Measurements from ENCODE around the gene GFRA3.

Gene GFRA3

DNA sequence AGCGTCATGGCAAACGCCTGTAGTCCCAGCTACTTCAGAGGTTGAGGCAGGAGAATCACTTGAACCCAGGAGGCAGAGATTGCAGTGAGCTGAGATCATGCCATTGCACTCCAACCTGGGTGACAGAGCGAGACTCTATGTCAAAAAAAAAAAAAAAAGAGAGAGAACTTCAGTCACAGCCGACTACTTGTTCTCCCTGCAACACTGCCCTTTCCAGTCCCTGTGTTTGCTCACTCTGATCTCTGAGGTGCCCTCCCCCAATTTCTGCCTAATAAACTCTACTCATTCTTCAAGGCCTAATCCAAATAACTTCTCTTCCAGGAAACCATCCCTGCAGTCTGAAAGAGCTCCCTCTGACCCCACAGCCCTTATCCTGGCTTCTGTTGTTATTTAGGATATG, 28.1 kb downstream of the GFRA3 start:
- no peak for DNase-seq

DNA sequence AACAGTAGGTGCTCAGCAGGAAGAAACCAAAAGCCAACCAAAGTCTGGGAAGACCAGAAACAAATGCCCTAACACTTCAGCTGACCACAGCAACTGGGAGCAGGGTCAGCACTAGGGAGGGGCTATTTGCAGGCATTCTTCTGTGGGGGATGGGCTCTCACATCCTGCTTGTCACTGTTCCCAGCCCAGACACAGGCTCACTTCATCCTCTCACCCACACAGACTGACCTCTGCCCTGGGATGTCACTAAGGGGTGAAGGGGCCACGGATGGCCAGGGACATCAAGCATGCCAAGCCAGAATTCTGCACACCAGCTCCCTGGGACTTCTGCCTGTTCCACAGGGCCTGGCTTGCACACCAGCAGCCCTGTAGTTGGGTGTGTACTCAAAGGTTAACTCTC, 28.7 kb downstream of the GFRA3 start:
- DNase-seq: no peak

DNA sequence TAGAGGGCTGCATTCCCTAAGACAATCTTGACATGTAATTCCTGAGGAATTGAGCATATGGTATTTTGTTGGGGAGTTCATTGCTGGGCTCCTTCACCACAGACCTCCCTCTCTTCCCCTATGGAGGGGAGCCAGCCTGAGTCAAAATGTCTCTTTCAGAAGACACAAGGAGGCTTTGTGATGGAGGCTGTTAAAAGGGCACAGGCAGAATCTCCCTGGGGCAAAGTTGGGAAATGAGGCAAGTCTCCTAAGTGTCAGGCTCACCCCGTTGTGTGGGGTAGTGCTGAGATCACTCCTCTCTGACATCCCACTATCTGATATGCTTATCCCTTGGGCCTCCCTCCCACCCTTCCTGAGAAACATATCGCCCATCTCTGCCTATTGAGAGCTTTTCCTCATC, 30.6 kb downstream of the GFRA3 start:
- DNase-seq: no peak

DNA sequence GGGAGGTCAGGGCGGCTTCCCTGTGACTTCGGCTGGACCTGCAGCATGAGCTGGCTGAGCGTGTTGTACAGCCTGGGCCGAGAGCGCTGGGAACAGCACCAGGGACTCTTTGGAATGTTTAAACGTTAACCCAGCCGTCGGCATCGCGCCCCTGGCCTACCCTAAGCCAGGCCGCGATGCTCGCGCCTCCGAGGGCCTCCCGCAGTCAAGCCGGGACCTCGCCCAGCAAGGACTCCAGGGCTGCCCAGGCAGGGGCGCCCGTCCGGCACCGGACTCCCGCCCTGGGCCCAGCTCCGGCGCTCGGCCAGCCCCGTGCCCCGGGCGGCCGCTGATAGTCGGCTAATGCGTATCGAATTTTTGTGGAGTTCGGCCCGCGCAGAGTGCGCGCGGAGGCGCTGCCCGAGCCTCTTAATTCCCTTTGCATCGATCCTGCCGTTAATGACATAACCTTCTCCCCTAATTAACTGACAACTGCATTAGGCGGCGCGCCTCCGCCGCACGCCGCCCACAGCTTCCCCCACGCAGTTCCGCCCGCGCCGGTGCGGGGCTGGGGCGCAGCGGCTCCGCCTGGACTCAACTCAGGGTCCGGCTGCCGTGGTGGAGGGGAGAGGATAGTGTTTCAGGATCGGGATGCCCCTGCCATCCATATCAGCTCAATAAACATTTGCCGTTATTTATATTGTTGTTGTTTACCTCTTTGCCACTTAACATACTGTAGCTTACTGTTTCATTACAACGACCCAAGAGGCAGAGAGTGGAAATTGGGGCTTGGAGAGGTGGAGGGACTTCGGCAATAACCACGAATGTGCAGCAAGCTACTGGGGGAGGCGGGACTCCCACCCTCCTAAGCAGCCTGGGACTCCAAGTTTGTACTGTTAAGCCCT, 32.5 kb downstream of the GFRA3 start:
- no peak for DNase-seq

DNA sequence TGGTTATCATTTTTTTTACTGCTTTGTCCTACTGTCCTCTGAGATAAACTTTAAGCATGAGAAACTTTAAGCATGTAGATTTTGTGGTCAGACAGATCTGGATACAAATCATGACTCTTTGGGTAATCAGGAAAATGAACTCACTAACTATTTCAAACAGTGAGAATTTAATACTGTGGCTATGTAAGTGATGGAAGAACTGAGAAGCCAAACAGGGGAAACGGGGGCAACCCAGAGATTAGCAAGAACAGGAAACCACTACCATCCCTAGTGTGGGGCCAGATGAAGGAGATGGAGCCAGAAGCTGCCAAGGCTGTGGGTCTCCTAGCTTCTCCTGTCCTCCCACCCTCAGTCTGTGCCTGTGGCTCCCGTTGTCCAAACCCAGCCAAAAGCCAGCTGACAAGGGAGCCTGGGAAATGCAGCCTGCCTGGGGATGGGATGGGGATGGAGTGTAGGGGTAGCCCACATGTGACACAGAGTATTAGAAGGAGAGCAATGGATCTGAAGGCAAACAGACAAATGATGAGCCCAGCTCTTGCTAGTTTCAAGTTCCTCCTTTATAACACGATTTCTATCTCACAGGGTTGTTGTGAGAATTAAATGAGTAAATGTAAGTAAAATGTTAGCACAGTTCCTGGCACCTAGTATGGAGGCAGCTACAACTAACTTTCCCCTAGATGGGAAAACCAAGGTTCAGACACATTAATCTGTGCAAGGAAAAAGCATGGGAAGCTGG, 33.6 kb downstream of the GFRA3 start:
- no peak for DNase-seq

DNA sequence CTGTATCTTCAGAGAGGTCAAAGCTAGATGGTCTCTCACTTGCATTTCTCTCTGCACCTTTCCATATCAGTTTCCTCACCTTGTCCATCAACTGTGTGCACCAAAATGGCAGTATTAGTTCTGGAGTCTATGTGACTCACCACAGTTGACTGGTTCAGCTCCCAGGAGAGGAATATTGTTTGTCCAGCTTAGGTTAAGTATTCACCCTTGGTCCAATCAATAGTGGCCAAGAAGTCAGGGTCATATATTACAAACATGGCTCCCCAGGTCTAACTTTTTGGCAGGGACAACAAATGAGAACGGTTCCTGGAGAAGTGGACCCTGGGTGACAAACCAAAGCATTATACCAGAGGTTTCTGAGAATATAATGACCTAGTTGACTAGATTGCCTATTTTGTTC, 36.4 kb downstream of the GFRA3 start:
- no peak for DNase-seq

DNA sequence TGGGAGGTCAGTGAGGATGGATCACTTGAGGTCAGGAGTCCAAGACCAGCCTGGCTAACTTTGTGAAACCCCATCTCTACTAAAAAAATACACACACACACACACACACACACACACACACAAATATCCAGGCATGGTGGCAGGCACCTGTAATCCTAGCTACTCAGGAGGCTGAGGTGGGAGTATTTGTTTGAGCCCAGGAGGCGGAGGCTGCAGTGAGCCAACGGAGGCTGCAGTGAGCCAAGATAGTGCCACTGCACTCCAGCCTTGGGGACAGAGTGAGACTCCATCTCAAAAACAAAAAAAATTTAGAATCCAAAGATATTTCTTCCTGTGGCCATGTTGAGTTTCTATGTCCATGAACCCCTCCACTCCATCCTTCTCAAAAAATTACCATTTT, 39.8 kb downstream of the GFRA3 start:
- DNase-seq: no peak

DNA sequence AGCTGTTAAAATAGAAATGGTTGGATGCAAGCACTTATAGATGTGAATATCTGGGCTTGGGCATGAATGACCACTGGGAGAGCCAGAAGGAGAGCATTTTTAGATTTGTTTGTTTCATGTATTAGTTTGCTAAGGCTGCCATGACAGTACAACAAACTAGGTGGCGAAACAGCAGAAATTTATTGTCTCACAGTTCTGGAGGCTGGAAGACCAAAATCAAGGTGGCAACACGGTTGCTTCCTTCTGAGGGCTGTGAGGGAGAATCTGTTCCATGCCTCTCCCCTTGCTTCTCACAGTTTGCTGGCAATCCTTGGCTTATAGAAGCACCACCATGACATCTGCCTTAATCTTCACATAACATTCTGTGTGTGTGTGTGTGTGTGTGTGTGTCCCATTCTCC, 41.1 kb downstream of the GFRA3 start:
- no peak for DNase-seq

DNA sequence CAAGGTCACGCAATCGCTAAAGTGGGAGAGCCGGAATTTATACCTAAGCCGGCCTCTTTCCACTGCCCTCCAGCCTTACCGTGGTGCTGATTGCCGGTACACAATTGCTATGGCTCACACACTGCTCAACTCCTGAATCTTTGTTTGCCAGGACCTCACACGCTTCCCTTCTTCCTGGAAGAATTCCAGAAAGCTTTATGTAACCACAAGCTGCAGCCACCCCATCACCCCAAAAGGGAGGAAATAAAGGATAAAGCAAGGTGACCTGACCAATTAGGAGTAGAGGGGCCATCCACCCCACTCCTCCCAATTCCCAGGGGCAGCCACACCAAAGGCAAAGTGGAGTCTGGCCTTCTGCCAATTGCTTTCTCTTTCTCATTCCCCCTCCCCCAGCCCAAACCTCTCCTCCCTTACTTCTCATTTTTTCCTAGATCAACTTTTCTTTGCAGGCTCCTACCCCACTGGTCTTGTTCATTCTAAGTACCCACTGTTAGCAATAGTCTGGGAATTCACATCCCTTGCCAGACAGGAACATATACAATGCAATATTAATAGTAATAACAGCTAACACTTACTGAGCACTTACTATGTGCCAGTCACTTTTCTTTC, 43.3 kb downstream of the GFRA3 start:
- DNase-seq: no peak

DNA sequence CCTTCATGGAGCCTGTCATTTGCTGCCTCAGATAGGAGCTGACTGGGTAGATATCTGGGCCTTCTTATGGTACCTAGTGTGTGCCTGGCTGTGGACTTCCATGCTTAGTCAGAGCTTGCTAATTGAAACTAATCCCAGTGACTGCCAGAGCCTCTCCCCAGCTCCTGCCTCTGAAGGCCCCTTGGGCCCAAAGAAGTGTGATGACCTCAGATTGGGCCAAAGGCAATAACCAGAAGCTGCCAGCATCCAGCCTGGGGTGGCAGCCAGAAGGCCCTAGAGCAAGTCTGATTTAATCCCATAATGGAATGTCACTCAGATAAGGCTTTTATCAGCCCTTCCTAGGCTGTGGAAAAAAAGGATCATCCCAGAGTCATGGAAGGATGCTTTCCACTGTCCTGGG, 44.2 kb downstream of the GFRA3 start:
- DNase-seq: no peak

DNA sequence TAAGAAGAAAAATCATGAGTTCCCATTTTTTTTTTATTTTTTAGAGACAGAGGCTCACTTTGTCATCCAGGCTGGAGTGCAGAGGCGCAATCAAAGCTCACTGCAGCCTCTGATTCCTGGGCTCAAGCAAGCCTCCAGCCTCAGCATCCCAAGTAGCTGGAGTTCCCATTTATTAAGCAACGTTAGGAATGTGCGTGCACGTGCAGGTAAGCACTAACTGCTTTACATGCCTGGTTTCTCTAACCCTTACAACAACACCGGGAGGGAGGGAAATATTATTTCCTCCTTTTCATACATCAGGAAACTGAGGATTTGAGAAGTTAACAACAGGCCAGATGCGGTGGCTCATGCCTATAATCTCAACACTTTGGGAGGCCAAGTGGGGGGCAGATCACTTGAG, 45.0 kb downstream of the GFRA3 start:
- no peak for DNase-seq

DNA sequence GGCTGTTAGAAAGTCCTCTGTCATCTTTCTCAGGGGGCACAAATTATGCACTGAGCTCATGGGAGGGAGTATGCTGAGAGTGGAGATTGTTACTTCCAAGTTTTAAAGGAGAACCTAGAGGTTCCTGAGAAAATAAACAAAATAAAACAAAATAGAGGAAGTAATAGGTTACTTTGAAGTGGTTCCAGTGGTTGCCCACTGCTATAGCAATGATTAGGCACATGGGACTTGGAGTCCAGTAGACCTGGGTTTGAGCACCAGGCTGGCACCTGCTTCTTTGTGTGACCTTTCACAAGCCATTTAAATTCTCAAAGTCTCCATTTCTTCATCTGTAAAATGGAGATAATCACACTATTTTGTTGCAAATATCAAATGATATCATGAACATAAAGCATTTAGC, 47.5 kb downstream of the GFRA3 start:
- no peak for DNase-seq

DNA sequence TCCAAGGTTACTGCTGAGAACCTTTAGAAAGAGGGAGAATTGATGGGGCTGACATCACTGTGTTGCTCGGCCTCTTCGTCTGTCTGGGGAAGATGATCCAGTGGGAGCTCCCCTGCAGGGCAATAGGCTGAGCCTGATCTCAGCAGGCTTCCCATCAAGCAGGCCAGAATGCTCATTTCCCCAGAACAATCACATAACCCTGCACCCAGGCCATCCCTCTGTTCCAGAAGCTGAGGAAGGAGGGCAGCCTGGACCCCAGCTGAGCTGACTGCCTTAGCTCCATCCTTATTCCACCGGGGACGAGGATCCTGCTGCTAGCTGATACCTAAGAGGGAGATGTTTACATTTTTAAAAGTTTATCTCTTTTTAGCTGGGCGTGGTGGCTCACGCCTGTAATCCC, 49.7 kb downstream of the GFRA3 start:
- DNase-seq: no peak

DNA sequence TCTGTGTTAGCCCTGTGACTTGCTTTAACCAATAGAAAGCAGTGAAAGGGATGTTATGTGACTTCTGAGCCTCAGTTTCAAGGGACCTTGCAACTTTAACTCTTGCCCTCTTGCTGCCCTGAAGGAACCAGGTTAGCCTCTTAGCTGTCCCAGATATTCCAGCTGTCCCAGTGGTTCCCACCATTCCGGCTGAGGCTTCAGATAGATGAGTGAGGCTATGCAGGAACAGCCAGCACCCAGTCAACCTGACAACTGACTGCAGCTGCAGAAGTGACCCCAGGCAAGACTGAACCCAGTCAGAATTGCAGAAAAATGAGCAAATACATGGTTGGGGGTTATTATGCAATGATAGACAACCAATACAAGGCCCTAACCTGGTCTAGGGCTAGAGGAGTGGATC, 50.9 kb downstream of the GFRA3 start:
- no peak for DNase-seq

DNA sequence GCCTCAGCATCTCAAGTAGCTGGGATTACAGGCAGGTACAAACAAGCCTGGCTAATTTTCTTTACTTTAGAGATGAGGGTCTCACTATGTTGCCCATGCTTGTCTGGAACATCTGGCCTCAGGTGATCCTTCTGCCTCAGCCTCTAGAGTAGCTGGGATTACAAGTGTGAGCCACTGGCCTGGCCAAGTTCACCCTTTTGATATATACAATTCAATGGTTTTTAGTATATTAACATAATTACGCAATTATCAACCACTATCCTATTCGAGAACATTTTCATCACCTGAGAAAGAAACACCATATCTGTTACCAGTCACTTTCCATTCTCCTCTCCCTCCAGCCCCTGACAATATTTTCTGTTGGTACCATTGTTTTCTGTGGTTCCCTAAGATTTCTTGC, 57.6 kb downstream of the GFRA3 start:
- no peak for DNase-seq

DNA sequence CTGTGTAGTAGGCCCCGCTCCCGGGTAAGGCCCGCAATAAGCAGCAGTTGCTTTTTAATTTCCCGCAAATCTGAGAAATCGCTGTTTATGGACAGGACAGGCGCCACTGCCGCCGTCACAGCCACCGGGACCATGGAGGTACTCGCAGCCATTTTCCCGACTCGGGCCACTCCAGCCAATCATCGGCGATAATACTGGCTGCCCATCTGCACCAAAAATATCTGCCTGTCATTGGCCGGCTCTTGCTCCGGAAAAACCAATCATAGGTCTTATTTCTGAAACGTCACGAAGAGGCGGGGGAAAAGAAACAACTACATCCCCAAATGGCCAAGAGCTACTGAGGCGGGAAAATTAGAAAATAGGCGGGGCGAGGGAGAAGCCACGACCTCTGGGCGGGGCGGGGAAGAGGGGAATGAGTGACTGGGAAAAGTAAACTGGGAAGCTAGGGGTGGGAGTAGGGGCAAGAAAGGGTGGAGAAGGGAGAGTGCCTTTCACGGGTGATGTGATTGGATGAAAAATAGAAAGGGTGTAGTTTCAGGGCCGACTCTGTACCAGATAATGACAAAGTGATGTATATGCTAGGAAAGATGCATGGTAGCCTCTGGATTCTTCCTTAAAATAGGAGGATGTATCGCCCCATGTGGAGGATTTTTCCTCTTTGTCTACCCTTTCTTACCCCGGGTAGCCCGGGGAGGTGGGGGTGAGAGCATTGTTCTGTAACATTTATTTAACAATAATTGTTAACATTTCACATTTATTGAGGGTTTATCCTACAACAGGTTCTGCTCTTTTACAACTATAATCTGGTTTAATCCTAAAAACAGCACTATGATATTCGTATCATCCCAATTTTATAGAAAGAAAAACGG, 61.0 kb downstream of the GFRA3 start, which contains the start of gene CDC23:
Gene CDC23 (minus strand): TSS at position 163 of the 869 bp plus-strand sequence. CDS start 11 bp downstream, at position 152.
- DNase-seq: peak; percentile 89

DNA sequence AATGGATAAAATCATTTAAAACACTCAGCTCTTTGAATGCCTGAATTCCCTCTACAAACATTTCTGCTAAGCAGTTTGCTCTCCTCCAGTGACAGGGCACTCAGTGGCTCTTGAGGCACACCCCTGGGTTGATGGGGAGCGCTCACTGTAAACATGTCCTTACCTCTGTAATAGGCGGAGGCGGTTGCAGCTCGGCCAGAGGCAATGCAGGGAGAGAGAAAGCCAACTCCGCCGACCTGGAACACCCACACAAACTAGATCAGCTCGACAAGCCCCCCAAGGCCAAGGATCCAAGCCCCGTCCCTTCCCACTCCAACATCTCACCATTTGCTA, 61.6 kb downstream of the GFRA3 start:
- DNase-seq: no peak

DNA sequence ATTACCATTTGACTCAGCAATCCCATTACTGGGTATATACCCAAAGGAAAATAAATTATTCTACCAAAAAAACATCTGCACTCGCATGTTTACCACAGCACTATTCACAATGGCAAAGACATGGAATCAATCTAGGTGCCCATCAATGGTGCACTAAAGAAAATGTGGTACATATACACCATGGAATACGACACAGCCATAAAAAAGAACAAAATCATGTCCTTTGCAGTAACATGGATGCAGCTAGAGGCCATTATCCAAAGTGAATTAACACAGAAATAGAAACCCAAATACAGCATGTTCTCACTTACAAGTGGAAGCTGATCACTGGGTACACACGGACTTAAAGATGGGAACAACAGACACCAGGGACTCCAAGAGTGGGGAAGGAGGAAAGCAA, 63.4 kb downstream of the GFRA3 start:
- no peak for DNase-seq
